Right lung (tissue), 5 donors: ENCODE results near the gene ARHGAP32. TPM values are rescaled to one million over a fixed set of nuclear protein-coding genes. Genes with fewer than 3 reads are reported as not detected.
A peak's percentile ranks its signal among the peaks of the same experiment; 100 is the strongest.
"Not testable (repeated sequence)": the region's sequence is repeated elsewhere in the genome, so short reads cannot be mapped to it uniquely, and the experiment has no call there.

Experiments used
- DNase-seq, 2 donors: peaks; one replicate each; pipeline ENCODE4 v3.0.0-alpha.2; 2013
- polyA plus RNA-seq, 5 donors: library from polyadenylated mRNA; unstranded; fragments of 120-200 nt; gene quantifications; one replicate each; pipeline versions ENCODE4 v1.2.1 to v1.2.3, GENCODE V29; 2013; ENCODE audit warnings: inconsistent platforms in 1 of 5, low replicate concordance in 1 of 5; ENCODE audit not compliant: insufficient read length in 5 of 5, insufficient read depth in 1 of 5

Gene ARHGAP32
- polyA plus RNA-seq, 5 donors: 11.2 to 17.5 (median 14.5) TPM

DNA sequence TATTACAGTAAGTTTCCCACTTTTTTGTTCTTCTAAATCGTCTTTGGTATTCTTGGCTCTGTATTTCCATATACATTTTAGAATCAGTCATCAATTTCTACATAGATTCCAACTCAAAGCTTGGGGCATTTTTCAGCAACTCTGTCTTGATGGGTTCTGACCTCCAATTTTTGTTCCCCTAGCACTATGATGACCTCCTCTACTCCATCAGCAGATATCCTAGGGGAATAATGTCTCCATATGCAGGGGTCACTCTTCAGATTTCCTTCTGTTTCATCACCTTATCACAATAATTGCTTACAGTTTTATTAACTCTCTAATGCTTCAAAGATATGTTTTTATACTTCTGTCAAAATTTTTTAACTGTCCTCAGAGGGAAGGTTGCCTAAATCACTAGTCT, 158.1 kb downstream of the ARHGAP32 start:
- DNase-seq: no peak

DNA sequence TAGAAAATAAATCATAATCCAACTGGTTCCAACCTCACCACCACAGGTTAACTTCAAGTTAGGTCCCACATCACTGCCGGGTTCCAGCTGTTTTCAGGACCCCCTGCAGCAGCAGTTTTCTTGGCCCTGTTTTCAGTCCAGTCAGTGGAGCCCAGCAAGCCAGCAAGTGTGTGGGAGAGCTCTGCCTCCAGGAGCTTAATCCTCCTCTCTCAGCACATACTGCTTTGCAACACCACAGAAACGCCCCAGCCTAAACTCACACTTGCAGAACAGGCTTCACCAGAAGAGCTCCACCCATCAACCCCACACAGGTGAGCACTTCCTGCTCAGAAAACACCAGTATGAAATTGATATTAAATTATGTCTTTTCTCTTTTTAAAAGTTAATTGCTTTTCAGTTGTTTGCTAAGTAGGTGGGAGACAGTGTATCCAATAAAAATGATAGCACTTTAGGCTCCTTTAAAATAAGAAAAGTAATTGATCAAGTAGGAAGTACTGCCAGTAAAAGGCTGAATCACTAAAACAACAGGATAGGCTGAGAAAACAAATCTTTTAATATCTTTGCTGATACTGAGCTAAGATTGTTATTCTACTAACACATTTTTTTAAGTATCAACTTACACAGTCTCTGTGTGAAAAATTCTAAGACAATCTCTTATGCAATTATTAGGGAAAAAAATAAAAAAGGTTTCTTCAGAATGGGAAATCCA, 168.0 kb downstream of the ARHGAP32 start:
- DNase-seq: peak; percentile 32 to 35

DNA sequence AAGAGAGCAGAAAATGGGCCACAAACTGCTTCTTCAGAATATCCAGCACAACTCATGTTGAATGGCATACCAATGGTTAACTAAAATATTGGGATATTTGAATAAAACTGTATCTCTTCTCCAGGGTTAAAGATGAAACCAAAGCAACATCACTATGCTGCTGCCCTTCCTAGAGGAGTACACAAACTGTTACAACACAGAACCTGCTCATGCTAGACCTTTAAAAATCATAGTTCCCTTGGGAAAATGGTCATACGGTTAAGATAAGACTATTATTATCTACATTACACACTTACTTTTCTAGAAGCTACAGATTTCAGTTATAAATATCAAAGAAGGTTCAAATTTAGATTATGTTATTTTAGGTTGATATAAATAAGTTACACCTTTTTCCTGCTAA, 170.8 kb downstream of the ARHGAP32 start:
- no peak for DNase-seq

DNA sequence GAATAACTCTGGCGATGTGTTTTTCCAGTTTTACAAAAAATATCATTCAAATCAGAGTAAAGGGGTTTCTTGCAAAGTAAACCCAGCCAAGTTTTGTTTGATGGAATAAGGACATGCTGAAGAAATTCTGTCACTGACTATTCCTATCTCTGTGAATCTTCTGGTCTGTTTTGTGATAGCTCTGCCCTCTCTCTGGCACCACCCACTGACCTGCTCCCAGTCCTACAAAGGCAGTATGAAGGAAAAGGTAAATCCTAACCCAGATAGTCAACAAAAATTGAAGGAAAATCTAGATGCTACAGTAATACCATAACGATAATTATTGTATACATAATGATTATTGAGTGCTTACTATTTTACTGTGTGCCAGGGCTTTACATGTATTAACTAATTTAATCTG, 173.1 kb downstream of the ARHGAP32 start:
- DNase-seq: no peak

DNA sequence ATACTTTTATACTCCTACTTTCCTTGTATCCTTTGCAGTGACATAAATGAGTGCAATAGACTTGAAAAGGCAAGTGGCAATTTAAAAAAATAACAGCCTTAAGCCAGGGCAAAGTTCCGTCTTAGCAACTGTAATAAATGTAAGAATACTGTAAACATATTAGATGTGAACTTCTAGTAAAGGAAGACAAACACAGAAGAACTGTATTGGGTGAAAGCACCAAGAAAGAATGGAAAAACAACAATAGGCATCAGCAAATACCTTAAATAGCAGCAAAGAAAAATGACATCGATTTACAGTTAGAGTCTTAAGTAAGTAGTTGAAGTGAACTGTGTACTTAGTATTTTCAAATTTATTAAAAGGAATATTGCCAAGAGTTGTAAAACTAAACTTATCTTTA, 174.0 kb downstream of the ARHGAP32 start:
- DNase-seq: no peak

DNA sequence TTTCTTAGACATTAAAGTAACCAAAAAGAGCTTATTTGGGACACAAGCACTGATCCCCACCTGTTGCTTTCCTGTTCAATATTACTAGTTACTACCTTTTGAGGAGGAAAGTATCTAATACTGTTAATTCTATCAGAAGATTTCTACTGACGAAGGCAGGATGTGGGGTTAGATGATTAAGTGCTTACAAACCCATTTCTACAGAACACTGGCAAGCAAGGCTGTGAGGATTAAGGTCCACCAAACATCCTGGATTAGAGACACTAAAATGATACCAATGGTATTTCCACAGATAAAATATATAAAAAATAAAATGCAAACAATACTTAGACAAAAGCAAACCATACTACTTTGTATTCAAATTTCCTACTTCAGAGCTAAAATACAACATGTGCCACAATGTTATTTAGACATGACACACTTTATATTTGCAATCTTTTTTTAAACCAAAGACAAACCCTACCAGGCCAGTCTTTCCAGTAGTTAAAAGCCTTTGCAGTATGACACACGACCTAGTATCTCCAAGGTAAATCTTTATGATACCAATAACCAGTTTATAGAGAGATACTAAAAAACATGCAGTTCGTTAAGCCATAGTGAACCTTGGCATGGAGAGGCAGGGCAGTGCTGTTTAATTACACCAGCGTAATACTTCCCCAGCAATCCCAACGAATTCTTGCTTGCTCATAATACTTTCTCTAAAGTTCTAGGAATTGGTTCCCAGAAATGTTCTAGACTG, 178.2 kb downstream of the ARHGAP32 start:
- DNase-seq: no peak

DNA sequence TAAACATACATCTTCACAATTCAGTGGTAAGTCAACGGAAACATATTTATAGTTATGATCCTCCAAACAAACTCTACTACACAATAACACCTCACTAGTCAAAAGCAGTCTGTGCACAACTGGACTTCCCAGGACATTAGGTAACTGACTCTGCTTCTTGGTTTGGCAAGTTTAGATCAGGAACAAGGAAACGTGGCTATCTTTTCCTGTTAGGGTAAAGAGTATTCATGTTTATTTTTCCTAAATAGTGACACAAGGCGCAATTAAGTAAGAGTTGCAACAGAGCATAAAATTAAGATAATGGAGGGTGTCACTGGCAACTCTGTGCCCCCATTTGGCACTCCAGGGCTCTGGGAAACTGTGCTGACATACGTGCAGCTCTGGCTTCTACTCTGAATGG, 179.2 kb downstream of the ARHGAP32 start:
- DNase-seq: no peak

DNA sequence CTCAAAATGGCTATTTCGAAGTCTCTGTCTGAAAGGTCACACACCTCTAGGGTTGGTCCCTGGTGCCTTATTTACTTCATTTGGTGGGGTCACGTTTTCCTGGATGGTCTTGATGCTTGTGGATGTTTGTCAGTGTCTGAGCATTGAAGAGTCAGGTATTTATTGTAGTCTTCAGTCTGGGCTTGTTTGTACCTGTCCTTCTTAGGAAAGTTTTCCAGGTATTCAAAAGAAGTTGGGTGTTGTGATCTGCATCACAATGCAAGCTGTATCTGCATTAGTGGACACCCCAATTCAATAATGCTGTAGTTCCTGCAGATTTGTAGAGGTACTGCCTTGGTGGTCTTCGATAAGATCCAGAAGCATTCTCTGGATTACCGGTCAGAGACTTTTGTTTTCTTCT, 186.0 kb downstream of the ARHGAP32 start:
- no peak for DNase-seq

DNA sequence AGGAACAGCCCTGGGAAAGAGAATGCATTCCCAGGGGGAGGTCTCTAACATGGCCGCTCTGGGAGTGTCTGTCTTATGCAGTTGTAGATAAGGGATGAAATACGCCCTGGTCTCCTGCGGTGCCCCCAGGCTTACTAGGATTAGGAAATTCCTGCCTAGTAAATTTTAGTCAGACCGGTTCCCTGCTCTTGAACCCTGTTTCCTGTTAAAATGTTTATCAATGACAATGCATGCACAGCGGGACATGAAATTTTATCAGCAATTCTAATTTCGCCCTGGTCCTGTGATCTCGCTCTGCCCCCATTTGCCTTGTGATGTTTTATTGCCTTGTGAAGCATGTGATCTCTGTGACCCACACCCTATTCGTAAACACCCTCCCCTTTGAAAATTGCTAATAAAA, 193.0 kb downstream of the ARHGAP32 start:
- not testable (repeated sequence) for DNase-seq

DNA sequence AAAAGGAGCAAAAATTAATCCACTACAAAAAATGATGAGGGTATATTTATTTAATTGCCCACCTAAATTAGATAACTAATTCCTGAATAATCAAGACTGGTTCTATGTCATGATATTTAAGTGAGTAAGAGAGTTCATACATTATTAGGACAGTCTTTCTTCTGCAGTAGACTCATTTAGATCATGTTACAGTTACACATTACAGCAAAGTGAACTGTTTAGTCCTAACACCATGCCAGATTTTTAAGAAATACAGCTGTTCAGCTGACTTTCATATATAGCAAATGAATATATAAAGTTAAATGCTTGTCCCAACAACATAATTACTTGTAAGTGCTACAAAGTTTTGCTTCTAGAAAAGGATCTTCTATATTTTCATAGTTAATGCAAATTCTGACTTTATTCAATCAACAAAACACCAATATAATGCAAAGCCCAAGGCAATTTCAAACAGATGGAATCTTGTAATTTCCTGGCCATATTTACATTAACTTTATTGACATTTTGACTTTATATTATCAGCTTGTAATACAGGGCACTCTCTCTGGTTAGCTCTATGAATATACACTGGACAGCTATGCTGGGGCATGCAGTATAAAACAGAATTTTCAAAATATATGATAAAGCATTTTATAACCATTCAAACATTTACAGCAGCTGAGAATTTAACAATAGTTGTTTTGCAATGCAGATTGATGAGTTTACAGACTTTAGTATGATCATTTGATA, 203.7 kb downstream of the ARHGAP32 start:
- no peak for DNase-seq

DNA sequence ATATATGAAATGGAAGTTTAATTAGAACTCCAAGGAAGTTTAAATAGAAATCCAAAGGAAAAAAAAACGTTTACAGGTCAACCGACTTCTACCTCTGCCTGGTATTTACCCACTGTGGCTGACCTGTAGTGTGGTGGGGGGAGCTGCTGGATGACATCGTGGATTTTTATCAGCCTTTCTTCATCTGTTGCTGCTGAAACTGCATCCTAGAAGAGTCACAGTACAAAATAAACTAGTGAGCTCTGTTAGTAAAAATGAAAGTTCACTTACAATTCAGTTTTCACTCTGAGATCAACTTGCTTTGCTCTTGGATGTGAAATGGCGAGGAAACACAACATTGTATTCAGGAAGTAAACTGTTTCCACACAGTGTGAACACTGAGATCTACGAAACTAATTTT, 206.2 kb downstream of the ARHGAP32 start:
- DNase-seq: no peak

DNA sequence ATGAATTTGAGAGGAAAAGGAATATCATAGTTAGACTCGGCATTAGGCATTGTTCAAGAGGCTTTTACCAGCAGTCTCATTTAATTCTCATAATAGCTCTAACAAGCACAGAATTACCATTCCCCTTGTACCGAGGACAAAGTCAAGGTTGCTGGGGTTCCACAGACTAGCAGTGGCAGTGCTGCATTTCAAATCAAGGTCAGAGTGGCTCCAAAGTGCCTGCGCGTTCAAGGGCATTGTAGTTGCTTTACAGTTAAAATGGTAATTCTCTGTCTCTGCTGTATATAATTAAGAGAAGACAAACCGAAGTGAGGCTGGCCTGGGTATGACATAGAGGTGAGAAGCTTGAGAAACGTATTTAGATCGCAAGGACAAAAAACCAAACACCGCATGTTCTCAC, 209.1 kb downstream of the ARHGAP32 start:
- DNase-seq: no peak

DNA sequence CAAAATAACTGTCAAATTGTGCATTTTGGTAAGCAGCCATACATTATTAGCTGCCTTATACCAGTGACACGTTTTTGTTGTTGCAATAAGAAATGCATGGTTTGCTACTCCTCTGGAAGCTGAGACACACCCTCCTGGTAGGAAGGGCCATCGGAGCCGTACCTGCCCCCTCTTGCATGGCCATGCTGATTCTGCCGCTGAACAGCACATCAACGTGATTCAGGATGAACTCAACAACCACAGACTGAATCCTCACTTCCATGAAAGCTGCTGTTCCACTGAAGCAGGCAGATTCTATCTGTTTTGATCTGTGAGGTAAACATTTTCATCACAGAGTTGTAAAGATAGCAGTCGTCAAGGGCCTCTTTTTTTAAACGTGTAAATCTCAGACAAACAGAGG, 210.9 kb downstream of the ARHGAP32 start:
- no peak for DNase-seq

DNA sequence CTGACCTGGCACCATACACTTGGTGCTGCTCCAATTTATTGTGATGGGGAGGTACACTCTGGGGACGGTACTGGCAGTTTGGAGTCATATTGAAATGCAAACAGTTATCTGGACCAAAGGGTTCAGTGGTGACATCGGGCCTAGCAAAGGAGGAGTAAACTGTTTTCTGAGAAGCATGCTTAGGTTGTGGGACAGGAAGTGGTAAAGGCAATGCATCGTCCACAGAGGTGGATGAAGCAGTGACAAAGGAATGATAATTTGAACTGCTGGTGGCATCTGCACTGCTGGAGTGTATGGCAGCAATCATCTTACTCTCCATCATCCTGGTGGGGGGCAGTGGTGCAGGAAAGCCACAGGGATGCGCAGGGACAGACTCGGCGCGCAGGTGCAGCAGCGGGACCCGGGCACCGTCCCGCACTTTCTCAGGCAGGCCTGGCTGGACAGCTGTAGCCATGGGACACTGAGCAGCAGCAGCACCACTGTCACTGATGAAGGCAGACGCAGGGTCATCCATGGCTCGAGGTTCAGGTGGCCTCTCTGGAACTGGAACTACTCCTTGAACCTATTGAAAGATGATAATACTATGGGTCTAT, 221.4 kb downstream of the ARHGAP32 start:
- DNase-seq: no peak

DNA sequence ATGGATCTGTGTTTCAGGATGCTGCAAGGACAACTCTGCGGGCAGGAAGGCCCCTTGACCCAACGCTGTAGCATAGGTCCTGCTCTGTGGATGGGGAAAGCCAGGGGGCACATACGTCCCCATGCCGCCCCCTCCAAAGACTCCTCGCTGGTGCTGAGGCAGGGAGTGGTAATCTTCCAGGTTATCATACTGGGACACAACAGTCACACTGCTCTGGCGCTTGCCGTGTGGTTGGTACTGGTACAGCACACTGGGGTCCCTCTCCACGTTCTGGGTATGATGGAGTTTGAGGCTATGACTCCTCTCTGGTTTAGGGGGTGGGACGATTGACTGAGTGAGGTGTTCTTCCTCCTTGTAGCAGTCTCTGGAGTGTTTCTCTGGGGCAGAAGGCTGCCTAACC, 223.2 kb downstream of the ARHGAP32 start:
- no peak for DNase-seq

DNA sequence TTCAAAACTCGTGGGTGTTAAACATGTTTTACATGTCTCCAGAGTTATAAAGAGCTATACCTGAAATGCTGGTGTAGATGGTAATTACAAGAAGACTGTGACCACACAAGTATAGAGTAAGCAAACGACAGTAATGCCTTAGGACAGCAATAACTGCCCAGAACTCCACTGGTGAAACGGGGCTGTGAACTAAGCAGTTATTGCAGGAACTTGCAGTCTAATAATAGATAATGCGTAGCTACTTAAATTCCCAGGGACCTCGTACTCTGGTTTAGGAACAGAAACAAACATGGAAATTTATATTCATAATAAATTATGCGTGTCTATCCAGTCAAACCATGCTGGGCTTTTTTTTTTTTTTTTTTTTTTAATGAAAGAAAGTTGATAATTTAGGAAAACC, 224.5 kb downstream of the ARHGAP32 start:
- no peak for DNase-seq

DNA sequence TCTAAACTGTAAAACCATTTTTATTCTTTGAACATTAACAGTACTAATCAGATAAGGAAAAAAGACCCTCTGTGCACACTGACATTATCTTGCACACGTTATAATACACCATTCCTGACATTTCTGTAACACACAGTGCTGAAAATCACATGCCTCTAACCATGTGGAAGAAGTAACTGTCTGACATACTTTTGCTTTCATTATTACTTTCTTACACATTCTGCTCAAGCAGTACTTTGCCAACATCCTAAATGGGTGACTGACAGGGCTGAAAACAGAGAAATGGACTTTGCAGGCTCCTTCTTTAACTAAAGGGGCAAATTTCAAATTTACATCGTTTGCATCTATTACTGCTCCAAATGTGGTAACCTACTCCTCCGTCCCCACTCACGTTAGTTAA, 226.6 kb downstream of the ARHGAP32 start:
- no peak for DNase-seq

DNA sequence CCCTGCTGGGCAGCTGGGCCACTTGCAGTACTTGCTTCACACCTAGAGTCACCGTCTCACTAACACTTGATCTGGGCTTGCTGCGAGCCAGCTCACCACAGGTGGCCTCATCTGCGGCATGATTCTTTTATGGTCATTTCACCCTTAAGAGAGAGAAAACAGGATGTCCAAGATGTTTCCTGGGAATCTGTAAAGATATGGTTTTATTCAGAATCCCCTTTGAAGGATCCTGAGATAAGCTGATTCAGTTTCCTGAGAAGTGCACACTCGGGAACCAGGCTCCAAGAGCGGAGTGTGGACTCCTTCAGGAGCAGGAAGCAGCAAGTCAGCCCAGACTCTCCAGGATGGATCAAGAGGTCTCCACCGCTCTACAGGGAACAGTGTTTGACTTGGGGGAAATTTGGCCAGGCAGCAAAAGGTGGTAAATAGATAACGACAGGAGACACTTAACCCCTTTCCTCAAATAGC, 227.6 kb downstream of the ARHGAP32 start:
- DNase-seq: no peak

DNA sequence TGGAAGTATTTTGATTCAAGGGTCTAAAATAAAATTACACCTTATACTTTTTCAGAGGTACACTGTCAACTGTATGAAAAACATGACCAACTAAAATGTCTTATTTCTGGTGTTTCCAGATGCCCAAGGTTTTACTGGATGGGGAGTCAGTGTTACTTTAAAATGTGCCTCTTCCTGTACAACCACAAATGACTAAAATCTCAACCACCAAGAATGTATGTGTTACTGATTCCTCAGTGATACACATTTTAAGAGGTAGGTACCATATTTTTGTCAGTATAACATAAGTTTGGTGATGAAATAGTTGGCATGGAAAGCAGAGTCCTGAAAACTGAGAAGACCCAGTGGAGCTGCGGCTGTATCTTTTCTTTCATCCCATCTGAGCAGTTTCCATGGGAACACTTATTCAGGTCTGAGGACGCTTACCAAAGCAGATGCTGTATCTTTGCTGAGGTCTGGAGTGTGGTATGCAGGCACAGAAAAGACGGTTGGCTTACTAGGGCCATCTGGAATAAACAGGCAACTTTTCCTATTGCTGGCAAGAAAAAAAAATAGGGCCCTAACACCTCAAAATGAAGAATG, 228.3 kb downstream of the ARHGAP32 start:
- no peak for DNase-seq

DNA sequence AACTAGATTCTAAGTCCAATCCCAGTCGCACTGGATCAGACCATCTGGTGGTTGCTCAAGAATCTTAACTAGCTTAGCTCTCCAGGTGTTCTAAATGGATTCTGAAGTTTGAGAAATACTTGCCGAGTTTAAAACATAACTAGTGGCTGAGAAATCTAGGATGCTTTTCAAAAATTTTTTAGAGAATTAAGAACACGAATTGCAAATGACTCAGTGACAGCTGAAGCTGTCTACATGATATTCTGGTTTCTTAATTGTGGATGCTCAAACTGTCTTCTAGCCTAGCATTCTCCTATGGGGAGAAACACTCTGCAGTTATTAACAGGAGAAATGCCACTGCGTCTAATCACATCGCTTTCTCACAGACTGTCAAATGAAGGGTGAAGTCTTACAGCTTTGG, 229.2 kb downstream of the ARHGAP32 start:
- DNase-seq: no peak

DNA sequence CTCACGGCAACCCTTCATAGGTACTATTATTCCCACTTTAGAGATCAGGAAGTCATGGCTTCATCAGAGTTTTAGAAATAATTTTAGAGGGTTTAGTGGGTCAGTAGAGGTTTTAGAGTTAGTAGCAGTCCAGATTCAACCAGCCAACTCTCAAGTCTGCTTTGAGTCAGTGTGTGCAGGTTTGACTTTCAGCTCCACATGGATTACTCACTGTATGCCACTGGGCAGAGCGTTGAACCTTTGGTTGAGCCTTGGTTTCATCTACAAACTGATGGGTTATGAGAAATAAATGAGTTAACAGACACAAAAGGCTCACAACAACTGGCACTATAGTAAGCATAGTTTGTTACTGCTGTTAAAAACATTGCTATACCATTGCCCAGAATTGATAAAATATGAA, 230.5 kb downstream of the ARHGAP32 start:
- no peak for DNase-seq

DNA sequence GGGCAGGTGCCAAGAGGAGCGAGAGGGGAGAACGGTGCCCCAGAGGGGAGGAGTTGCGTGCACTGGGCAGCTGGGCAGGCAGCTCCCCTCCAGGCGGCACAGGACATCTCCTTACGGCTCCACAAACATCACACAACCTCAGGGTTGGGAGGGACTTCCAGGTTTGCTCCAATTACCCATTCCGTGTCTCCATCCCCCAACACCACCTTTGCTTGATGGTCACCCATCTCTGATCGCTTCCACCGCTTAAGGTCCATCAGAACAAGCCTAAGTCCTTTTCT, 235.0 kb downstream of the ARHGAP32 start:
- no peak for DNase-seq
